Measurements from ENCODE around the gene DOLPP1. TPM values are rescaled to one million over a fixed set of nuclear protein-coding genes. Genes with fewer than 3 reads are reported as not detected.

The DOLPP1 gene
- polyA plus RNA-seq, 1 experiment, result 17.6 TPM

DNA sequence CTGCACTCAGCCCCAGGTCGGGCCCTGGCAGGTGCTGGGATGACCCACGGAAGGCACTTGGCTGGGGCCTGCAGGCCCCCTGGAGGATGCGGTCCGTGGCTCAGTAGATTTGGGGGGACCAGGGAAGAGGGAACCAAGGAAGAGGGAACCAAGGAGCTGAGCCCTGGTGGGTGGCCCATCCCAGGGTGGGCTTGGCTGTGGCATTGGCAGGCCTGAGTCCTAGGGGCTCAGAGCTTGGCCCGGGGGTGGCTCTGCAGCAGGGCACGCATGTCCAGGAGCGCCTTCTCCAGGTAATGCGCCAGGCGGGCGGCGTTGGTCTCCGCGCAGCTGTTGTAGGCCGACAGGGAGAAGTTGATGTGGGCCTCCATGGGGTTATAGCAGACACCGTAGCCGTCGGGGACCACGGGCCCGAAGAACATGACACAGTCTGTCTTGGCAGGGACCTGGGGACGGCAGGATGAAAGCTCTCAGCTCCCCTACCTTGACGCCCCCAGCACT, 14.3 kb downstream of the DOLPP1 start:
- DNase-seq (ENCODE audit: low read depth), result no peak
- ChIA-PET POLR2A (no interaction called here), CTCF (no interaction called here)
- H3K36me3 ChIP-seq (ENCODE audit: control insufficient read depth, insufficient read depth, low read length), result peaks cover 19% of the 10 kb centered on the region
- TF ChIP-seq, protein P1, sequence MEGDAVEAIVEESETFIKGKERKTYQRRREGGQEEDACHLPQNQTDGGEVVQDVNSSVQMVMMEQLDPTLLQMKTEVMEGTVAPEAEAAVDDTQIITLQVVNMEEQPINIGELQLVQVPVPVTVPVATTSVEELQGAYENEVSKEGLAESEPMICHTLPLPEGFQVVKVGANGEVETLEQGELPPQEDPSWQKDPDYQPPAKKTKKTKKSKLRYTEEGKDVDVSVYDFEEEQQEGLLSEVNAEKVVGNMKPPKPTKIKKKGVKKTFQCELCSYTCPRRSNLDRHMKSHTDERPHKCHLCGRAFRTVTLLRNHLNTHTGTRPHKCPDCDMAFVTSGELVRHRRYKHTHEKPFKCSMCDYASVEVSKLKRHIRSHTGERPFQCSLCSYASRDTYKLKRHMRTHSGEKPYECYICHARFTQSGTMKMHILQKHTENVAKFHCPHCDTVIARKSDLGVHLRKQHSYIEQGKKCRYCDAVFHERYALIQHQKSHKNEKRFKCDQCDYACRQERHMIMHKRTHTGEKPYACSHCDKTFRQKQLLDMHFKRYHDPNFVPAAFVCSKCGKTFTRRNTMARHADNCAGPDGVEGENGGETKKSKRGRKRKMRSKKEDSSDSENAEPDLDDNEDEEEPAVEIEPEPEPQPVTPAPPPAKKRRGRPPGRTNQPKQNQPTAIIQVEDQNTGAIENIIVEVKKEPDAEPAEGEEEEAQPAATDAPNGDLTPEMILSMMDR (IDR thresholded peaks at IDR 0.05; ENCODE audit: insufficient read depth, low read depth, low read length), result no peak
- no peaks in the 10 kb centered on the region for H3K27me3 ChIP-seq (ENCODE audit: control insufficient read depth, insufficient read depth, low read length)
- H3K4me3 ChIP-seq (ENCODE audit: low read depth, low read length), result no peak overlapping the region

DNA sequence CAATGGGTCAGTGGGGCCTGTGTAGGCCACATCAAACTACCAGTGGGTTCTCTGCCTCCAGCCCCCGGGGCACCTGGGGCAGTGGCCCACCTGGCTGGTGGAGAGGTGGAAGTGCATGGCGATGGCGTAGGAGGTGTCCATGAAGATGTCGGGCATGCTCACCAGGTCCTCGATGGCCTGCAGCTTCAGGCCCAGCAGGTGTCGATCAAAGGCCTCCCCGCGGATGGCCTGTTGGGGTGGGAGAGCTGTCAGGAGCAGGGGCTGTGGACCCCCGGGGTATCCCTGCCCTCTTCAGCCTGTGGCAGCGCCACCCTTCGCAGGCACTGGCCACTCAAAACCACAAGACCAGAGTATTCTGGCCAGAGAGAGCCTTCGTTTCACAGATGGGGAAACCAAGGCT, 15.0 kb downstream of the DOLPP1 start:
- peaks cover 21% of the 10 kb centered on the region for H3K36me3 ChIP-seq (ENCODE audit: control insufficient read depth, insufficient read depth, low read length)
- DNase-seq (ENCODE audit: low read depth), result no peak
- TF ChIP-seq, protein P1 (IDR thresholded peaks at IDR 0.05; ENCODE audit: insufficient read depth, low read depth, low read length), result no peak
- H3K27me3 ChIP-seq (ENCODE audit: control insufficient read depth, insufficient read depth, low read length), result no peaks in the 10 kb centered on the region
- CTCF ChIA-PET, result interaction anchor here (0.6 kb wide), 1 partner anchor 730 kb away, joined by 3 read pairs; no protein-coding TSS in a partner anchor
- no peak overlapping the region for H3K4me3 ChIP-seq (ENCODE audit: low read depth, low read length)
- POLR2A ChIA-PET, result no interaction called here

DNA sequence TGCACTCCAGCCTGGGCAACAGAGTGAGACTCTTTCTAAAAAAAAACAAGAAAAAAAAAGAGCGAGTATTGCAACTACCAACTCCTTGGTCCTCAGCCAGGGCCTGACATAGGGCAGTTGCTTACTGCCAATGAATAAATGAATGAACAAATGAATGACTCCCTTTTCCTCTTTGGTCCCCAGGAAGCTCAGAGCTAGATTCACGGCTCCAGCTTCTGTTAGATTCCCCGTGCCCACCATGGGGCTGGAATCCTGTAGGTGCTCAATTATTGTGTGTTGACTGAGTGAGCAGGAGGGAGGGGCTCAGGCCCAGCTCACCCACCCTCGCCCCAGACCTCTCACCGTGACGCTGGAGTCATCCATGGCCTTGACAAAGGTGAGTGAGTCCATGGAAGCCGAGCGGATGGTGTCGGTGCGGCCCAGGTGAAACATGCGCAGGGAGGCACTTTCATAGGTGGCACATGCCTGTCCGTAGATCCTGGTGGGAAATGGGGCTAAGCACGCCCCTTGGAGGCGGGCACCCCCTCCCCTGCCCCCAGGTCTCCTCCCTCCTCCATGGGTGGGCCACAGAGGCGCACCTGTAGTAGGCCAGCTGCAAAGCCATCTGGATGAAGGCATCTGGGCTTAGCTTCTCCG, 16.9 kb downstream of the DOLPP1 start:
- peaks cover 21% of the 10 kb centered on the region for H3K36me3 ChIP-seq (ENCODE audit: control insufficient read depth, insufficient read depth, low read length)
- ChIA-PET CTCF (no interaction called here), POLR2A (no interaction called here)
- DNase-seq (ENCODE audit: low read depth), result no peak
- TF ChIP-seq, protein P1 (IDR thresholded peaks at IDR 0.05; ENCODE audit: insufficient read depth, low read depth, low read length), result no peak
- H3K4me3 ChIP-seq (ENCODE audit: low read depth, low read length), result no peak overlapping the region
- H3K27me3 ChIP-seq (ENCODE audit: control insufficient read depth, insufficient read depth, low read length), result no peaks in the 10 kb centered on the region

DNA sequence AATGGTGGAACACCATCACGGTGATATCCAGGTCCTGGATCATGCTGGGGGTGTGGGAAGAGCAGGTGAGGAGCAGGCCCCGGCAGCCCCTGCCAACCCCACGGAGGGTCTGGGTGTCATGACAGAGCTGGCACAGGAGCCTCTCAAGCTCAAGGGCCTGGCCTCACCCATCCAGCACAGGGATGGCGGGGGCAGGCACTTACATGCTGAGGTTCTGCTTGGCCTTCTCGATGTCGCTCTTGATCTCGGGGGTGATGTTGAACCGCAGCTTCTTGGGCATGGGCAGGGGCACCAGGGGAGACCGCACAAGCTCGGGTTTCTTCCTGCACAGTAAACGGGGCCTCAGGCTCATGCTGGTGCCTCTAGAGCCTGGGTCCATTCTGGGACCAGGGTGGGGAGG, 17.4 kb downstream of the DOLPP1 start:
- TF ChIP-seq, protein P1 (IDR thresholded peaks at IDR 0.05; ENCODE audit: insufficient read depth, low read depth, low read length), result no peak
- DNase-seq (ENCODE audit: low read depth), result no peak

DNA sequence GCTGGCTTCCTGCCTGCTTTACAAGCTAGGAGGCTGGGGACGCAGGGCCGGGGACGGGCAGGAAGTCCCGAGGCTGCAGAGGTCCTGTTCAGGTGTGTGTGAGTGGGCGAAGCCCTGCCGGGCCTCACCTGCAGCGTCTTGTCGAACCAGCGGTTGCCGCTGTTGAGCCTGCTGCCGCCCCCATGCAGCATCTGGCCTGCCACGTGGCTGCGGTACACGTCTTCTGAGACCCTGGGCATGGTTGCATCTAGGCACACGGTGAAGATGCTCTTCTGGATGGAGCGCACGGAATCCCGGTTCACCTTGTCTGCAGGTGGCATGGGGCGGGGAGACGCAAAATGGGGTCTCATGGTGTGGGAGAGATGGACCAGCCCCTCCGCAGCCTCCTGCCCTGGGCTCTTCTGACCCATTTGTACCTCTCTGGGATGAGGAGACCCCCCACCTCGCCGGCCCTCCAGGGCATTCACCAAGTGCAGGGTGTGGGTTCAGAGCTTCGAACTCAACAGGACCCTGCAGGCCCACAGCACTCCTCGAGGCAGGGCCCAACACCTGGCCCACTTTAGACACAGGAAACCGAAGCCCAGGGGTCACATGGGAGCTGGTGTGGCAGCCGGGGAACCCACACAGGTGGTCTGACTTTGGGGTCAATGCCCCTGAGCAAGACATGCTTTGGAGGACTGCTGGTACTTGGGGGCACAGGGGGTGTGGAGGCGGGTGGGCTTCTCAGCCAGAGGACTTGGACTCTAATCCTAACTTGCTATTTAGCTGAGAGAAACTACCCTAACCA, 19.7 kb downstream of the DOLPP1 start:
- ChIA-PET POLR2A (no interaction called here), CTCF (interaction anchor here (1.2 kb wide), 1 partner anchor 19 kb away, joined by 3 read pairs; the partner anchor contains the start of gene DOLPP1)
- Histone ChIP-seq H3K27me3 (ENCODE audit: control insufficient read depth, insufficient read depth, low read length) (no peaks in the 10 kb centered on the region), H3K36me3 (ENCODE audit: control insufficient read depth, insufficient read depth, low read length) (peaks cover 16% of the 10 kb centered on the region), H3K4me3 (ENCODE audit: low read depth, low read length) (no peak overlapping the region)
- TF ChIP-seq, protein P1 (IDR thresholded peaks at IDR 0.05; ENCODE audit: insufficient read depth, low read depth, low read length), result no peak
- no peak for DNase-seq (ENCODE audit: low read depth)

More for the DNA sequence above, 17.4 kb downstream of the DOLPP1 start:
- H3K36me3 ChIP-seq (ENCODE audit: control insufficient read depth, insufficient read depth, low read length), result peaks cover 21% of the 10 kb centered on the region
- H3K4me3 ChIP-seq (ENCODE audit: low read depth, low read length), result no peak overlapping the region
- ChIA-PET POLR2A (no interaction called here), CTCF (no interaction called here)
- no peaks in the 10 kb centered on the region for H3K27me3 ChIP-seq (ENCODE audit: control insufficient read depth, insufficient read depth, low read length)
